Smooth muscle cell (in vitro differentiated cells): ENCODE measurements around the gene HIVEP1. TPM values are rescaled to one million over a fixed set of nuclear protein-coding genes. Genes with fewer than 3 reads are reported as not detected.

Experiments
- DNase-seq: peaks from one replicate; lab custom pipeline; 2025; ENCODE audit not compliant: unreplicated experiment; lab: John Stamatoyannopoulos, UW
- H2AFZ ChIP-seq: fragments of 200-600 bp; sonication (generic); 2 replicates; pipeline ENCODE4 v1.6.0; 2016; ENCODE audit warnings: antibody characterized with exemption, low read depth, mild to moderate bottlenecking
- H3F3A ChIP-seq: fragments of 200-600 bp; sonication (generic); 2 replicates; pipeline ENCODE4 v1.6.0; 2017; ENCODE audit warnings: antibody characterized with exemption, low read depth
- H3K27ac ChIP-seq: fragments of 200-600 bp; sonication (generic); 2 replicates; pipeline ENCODE4 v1.5.1; 2016; ENCODE audit warnings: low read depth, mild to moderate bottlenecking
- H3K27me3 ChIP-seq: fragments of 200-600 bp; sonication (generic); 2 replicates; pipeline ENCODE4 v1.6.1; 2016; ENCODE audit warnings: low read depth, mild to moderate bottlenecking
- H3K36me3 ChIP-seq: fragments of 200-600 bp; sonication (generic); 2 replicates; pipeline ENCODE4 v1.5.1; 2016; ENCODE audit warnings: low read depth
- H3K4me1 ChIP-seq: fragments of 200-600 bp; sonication (generic); 2 replicates; pipeline ENCODE4 v1.5.1; 2016; ENCODE audit warnings: low read depth
- H3K4me2 ChIP-seq: fragments of 200-600 bp; sonication (generic); 2 replicates; pipeline ENCODE4 v1.6.0; 2016; ENCODE audit warnings: mild to moderate bottlenecking
- H3K4me3 ChIP-seq: fragments of 200-600 bp; sonication (generic); 2 replicates; pipeline ENCODE4 v1.5.1; 2016; ENCODE audit warnings: mild to moderate bottlenecking
- H3K79me2 ChIP-seq: fragments of 200-600 bp; sonication (generic); 2 replicates; pipeline ENCODE4 v1.6.0; 2016; ENCODE audit warnings: low read depth, mild to moderate bottlenecking
- H3K9ac ChIP-seq: fragments of 200-600 bp; sonication (generic); 2 replicates; pipeline ENCODE4 v1.6.0; 2016; ENCODE audit warnings: low read depth
- H3K9me3 ChIP-seq: fragments of 200-600 bp; sonication (generic); replicated peaks from 2 replicates; pipeline ENCODE4 v1.5.1; 2016; ENCODE audit warnings: low read depth
- H4K20me1 ChIP-seq: fragments of 200-600 bp; sonication (generic); 2 replicates; pipeline ENCODE4 v1.6.0; 2016; ENCODE audit warnings: low read depth
- WGBS: methylation state at CpG from one replicate; pipeline ENCODE4 v1.1.7; 2016; ENCODE audit warnings: low lambda C conversion rate; 5-methylcytosine and 5-hydroxymethylcytosine counted together
- polyA plus RNA-seq: library from polyadenylated mRNA; unstranded; fragments of >200 nt; fragmentation: Nextera tagmentation; extraction: Ambion mirVana; gene quantifications from 2 replicates; pipeline ENCODE4 v1.2.1, GENCODE V29; 2016
- total RNA-seq: library from RNA; depleted of rRNA; stranded (reverse); fragments of >200 nt; gene quantifications from 2 replicates; pipeline ENCODE4 v1.2.3, GENCODE V29; 2014
- TF ChIP-seq, protein P1 (sequence below): fragments of 200-600 bp; sonication (generic); IDR thresholded peaks from 2 replicates; pipeline ENCODE4 v1.5.1; 2017; ENCODE audit warnings: borderline replicate concordance, mild to moderate bottlenecking, antibody characterized with exemption; ENCODE audit not compliant: insufficient read depth, poor library complexity, severe bottlenecking

The HIVEP1 gene
- total and polyA plus RNA-seq, 2 experiments from 2014 or later: 6.8 to 58.8 TPM

GRCh38 chr6:12196326-12196936 lies 184.3 kb downstream of the HIVEP1 start:
- Histone ChIP-seq H4K20me1 (no peaks in the 10 kb centered on the region), H3K9ac (no peak overlapping the region), H3K4me1 (no peaks in the 10 kb centered on the region), H3F3A (no peaks in the 10 kb centered on the region), H3K4me2 (no peak overlapping the region), H2AFZ (no peak overlapping the region), H3K79me2 (no peaks in the 10 kb centered on the region), H3K27me3 (no peaks in the 10 kb centered on the region), H3K4me3 (no peak overlapping the region), H3K36me3 (no peaks in the 10 kb centered on the region), H3K9me3 (no peaks in the 10 kb centered on the region), H3K27ac (no peak overlapping the region)
- no peak for DNase-seq
- TF ChIP-seq, protein P1, sequence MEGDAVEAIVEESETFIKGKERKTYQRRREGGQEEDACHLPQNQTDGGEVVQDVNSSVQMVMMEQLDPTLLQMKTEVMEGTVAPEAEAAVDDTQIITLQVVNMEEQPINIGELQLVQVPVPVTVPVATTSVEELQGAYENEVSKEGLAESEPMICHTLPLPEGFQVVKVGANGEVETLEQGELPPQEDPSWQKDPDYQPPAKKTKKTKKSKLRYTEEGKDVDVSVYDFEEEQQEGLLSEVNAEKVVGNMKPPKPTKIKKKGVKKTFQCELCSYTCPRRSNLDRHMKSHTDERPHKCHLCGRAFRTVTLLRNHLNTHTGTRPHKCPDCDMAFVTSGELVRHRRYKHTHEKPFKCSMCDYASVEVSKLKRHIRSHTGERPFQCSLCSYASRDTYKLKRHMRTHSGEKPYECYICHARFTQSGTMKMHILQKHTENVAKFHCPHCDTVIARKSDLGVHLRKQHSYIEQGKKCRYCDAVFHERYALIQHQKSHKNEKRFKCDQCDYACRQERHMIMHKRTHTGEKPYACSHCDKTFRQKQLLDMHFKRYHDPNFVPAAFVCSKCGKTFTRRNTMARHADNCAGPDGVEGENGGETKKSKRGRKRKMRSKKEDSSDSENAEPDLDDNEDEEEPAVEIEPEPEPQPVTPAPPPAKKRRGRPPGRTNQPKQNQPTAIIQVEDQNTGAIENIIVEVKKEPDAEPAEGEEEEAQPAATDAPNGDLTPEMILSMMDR: no peak
- 74% methylated on average over 6 of the region's 6 CpGs for WGBS

DNA sequence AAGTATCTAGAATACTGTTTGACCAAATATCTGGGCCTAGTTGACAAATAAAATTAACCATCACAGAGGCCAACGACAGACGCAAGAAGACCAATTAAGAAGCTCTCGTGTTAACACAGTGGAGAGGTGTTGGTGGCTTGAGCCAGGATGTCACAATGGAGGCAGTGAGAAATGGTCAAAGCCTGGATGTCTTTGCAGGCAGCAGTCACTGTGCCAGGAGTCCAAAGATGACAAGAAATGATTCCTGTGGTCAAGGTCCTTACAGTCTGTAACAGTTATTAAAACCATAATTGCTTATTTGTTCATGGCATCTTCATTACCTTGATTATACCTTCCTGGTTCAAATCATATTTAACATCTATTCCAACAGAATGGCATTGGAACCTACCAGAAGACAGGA lies 186.7 kb downstream of the HIVEP1 start:
- no peak for DNase-seq
- H4K20me1 ChIP-seq: no peaks in the 10 kb centered on the region
- peaks cover 5% of the 10 kb centered on the region for H3K4me1 ChIP-seq
- TF ChIP-seq, protein P1: no peak
- WGBS: 97% methylated on average over 3 of the region's 3 CpGs
- H3K27ac ChIP-seq: no peak overlapping the region
- no peak overlapping the region for H3K4me3 ChIP-seq
- no peaks in the 10 kb centered on the region for H3F3A ChIP-seq
- H3K9me3 ChIP-seq: no peaks in the 10 kb centered on the region
- no peaks in the 10 kb centered on the region for H3K27me3 ChIP-seq
- H3K36me3 ChIP-seq: no peaks in the 10 kb centered on the region
- no peak overlapping the region for H3K4me2 ChIP-seq
- no peak overlapping the region for H3K9ac ChIP-seq
- H3K79me2 ChIP-seq: no peaks in the 10 kb centered on the region
- no peak overlapping the region for H2AFZ ChIP-seq

GRCh38 chr6:12200015-12200564 lies 188.0 kb downstream of the HIVEP1 start:
- 97% methylated on average over 3 of the region's 3 CpGs for WGBS
- no peaks in the 10 kb centered on the region for H3F3A ChIP-seq

More at GRCh38 chr6:12200015-12200564, 188.0 kb downstream of the HIVEP1 start:
- Histone ChIP-seq H3K27me3 (no peaks in the 10 kb centered on the region), H3K9me3 (no peaks in the 10 kb centered on the region), H3K4me3 (no peak overlapping the region), H3K36me3 (no peaks in the 10 kb centered on the region), H3K79me2 (no peaks in the 10 kb centered on the region), H3K4me1 (peaks cover 5% of the 10 kb centered on the region), H3K27ac (no peak overlapping the region), H4K20me1 (no peaks in the 10 kb centered on the region), H3K4me2 (no peak overlapping the region), H2AFZ (no peak overlapping the region), H3K9ac (no peak overlapping the region)
- no peak for DNase-seq
- TF ChIP-seq, protein P1: no peak
